Peyer's patch (tissue), 4 donors: Measurements from ENCODE around the gene TEX29.

Experiments used
- CTCF ChIP-seq, 6 experiments: fragments of 450-650 bp in 4 of 6; fragments of 200-600 bp in 2 of 6; sonication (generic) in 1 of 6; IDR thresholded peaks; one replicate each; pipeline ENCODE4 v1.5.1; 2017 to 2019; ENCODE audit warnings: antibody characterized with exemption in 6 of 6, mild to moderate bottlenecking in 3 of 6, moderate library complexity in 1 of 6
- POLR2A ChIP-seq, 2 donors: fragments of 450-650 bp; IDR thresholded peaks; one replicate each; pipeline ENCODE4 v1.5.1; 2017; ENCODE audit warnings: antibody characterized with exemption in 2 of 2, mild to moderate bottlenecking in 2 of 2, moderate library complexity in 2 of 2

GRCh38 chr13:111314852-111315251 is 5.6 kb upstream of the TEX29 start:
- TF ChIP-seq CTCF (IDR thresholded peaks at IDR 0.05) = no peak
- no peak for TF ChIP-seq POLR2A (IDR thresholded peaks at IDR 0.05)
